ENCODE results near the gene WDR1.
A peak's percentile ranks its signal among the peaks of the same experiment; 100 is the strongest.

The WDR1 gene

DNA sequence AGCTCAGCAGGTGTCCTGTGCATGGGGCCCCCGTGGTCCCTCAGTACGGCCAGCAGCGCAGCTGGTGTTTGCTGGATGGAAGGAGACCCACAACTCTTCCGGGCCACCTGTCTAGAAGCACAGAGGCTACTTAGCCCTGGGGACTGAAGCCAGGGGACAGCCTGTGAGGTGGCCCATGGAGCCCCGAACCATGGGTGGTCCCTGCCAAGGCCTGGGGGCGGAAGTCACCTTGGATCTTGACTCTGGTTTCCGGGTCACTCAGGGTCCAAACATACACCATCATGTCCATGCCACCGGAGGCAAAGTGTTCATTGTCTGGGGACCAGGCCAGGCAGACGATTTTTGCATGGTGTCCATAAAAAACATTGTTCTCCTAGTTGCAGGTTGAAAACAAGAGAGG lies 39.5 kb downstream of the WDR1 start:
- H3K9ac ChIP-seq (ENCODE audit: low read length in 2 of 2), result no peak overlapping the region
- peaks cover 74 to 86% of the 10 kb centered on the region in 2 donors for H3K36me3 ChIP-seq (ENCODE audit: control insufficient read depth in 2 of 2, insufficient read depth in 2 of 2, low read length in 2 of 2)
- no peaks in the 10 kb centered on the region for H3K27me3 ChIP-seq (ENCODE audit: control insufficient read depth in 1 of 2, insufficient read depth in 2 of 2, low read length in 2 of 2)
- peaks cover 2% of the 10 kb centered on the region for H3K4me1 ChIP-seq (ENCODE audit: control insufficient read depth, insufficient read depth, low read length)
- no peaks in the 10 kb centered on the region for H3K9me3 ChIP-seq (ENCODE audit: control insufficient read depth in 2 of 2, low read length in 2 of 2)
- peak overlapping the region; percentile 41 for H3K27ac ChIP-seq (ENCODE audit: low read length)
- H3K4me3 ChIP-seq (ENCODE audit: low read length in 2 of 2), result no peak overlapping the region

DNA sequence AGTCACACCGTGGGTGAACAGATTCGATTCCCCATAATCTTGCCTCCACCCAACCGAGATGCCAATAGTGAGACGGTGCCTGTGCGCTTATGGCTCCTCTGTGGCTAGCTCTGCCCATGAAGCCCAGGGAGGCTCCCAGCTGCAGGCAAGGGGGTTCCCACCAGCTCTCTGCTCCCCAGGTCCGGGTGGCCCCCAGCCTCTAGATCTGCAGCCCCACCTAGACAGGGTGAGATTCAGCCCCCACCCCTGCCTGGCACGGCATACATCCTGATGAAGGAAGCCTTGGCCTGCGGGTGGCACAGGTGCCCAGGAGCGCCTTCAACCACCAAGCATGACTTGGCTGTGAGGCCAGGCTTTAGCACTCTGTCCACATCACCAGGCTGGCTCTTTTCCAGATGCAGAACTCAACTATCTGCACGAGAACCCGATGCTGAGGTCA lies 40.6 kb downstream of the WDR1 start:
- Histone ChIP-seq H3K4me1 (ENCODE audit: control insufficient read depth, insufficient read depth, low read length) (peaks cover 2% of the 10 kb centered on the region), H3K9me3 (ENCODE audit: control insufficient read depth in 2 of 2, low read length in 2 of 2) (no peaks in the 10 kb centered on the region), H3K27ac (ENCODE audit: low read length) (no peak overlapping the region), H3K4me3 (ENCODE audit: low read length in 2 of 2) (no peak overlapping the region), H3K36me3 (ENCODE audit: control insufficient read depth in 2 of 2, insufficient read depth in 2 of 2, low read length in 2 of 2) (peaks cover 66 to 79% of the 10 kb centered on the region in 2 donors), H3K9ac (ENCODE audit: low read length in 2 of 2) (no peak overlapping the region), H3K27me3 (ENCODE audit: control insufficient read depth in 1 of 2, insufficient read depth in 2 of 2, low read length in 2 of 2) (no peaks in the 10 kb centered on the region)

DNA sequence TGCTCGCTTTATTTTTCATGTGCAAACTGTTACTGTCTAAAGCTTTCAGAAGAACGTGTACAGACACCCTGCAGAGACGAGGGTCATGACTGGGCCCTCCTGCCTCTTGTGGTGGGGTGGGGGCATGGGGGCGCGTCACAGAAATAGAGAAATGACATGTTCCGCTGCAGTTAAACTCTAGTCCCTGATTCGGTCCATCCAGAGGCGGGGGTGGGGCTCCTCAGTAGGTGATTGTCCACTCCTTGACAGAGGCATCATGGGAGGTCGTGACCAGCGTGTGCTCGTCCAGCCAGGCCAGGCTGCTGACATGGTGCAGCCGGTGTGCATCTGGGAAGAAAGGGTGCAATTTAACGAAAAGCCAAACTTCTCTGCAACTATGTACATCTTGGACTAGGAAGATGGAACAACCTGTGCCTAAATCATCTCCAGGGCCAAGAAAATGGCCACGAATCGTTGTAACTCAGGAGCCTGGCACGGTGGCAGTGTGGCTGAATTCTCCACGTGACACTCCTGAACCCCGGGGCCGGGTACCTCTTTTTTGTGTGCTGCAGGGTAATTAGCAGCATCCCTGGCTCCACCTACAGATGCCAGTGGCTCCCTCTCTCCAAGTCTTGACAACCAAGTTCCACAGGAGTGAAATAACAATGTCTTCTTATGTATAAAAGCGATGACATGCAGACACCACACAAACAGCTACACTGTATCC lies 41.3 kb downstream of the WDR1 start:
- Histone ChIP-seq H3K27me3 (ENCODE audit: control insufficient read depth in 1 of 2, insufficient read depth in 2 of 2, low read length in 2 of 2) (no peaks in the 10 kb centered on the region), H3K36me3 (ENCODE audit: control insufficient read depth in 2 of 2, insufficient read depth in 2 of 2, low read length in 2 of 2) (peaks cover 59 to 73% of the 10 kb centered on the region in 2 donors), H3K9ac (ENCODE audit: low read length in 2 of 2) (no peak overlapping the region), H3K27ac (ENCODE audit: low read length) (peak overlapping the region; percentile 18), H3K4me3 (ENCODE audit: low read length in 2 of 2) (no peak overlapping the region), H3K9me3 (ENCODE audit: control insufficient read depth in 2 of 2, low read length in 2 of 2) (no peaks in the 10 kb centered on the region), H3K4me1 (ENCODE audit: control insufficient read depth, insufficient read depth, low read length) (peaks cover 2% of the 10 kb centered on the region)

DNA sequence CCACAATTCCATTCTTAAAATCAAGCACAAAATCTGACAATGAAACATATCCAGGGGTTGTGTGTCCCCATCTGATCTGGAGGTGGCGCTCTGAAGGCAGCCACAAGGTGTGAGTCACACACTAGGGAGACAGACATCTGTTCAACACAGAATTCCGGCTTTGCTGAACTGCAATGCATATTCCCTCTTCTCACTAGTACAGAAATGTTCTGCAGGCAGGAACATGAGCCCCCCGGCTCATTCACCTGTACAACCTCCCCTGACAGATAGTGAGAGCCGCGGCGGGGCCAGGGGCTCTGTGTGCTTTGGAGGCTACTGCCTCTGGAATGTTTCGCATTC lies 41.9 kb downstream of the WDR1 start:
- Histone ChIP-seq H3K27me3 (ENCODE audit: control insufficient read depth in 1 of 2, insufficient read depth in 2 of 2, low read length in 2 of 2) (no peaks in the 10 kb centered on the region), H3K27ac (ENCODE audit: low read length) (peak overlapping the region; percentile 18), H3K9me3 (ENCODE audit: control insufficient read depth in 2 of 2, low read length in 2 of 2) (no peaks in the 10 kb centered on the region), H3K4me1 (ENCODE audit: control insufficient read depth, insufficient read depth, low read length) (peaks cover 2% of the 10 kb centered on the region), H3K9ac (ENCODE audit: low read length in 2 of 2) (no peak overlapping the region), H3K4me3 (ENCODE audit: low read length in 2 of 2) (no peak overlapping the region), H3K36me3 (ENCODE audit: control insufficient read depth in 2 of 2, insufficient read depth in 2 of 2, low read length in 2 of 2) (peaks cover 54 to 67% of the 10 kb centered on the region in 2 donors)

DNA sequence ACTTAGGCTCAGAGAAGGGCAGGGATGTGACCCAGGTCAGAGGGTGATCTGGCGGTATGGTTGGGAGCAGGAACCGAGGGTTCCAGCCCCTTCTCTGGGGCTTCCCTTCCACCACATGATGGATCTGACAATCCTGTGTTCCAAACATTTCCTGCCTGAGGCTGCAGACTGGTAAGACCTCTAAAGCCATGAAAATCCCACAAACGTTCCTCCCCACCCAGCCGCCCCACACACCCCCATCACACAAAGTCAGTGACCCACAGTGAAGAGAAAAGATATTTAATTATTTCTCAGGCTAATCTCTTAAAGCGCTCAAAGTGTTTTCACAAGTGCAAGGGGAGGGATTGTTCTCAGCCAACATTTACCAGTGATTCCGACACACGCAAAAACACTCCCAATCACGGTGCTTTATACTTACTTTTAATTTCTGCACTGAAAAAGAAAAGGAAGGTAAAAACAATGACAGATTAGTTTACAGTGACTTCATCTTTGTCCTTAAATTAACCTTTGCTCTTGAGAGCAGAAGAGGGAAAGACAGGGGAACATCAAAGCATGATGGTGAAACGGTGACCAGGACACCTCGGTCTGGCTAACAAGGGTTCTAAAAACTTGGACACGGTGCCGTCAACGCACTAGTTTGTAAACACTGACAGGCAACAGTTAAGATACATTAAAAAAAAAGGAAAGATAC lies 42.4 kb downstream of the WDR1 start:
- H3K9ac ChIP-seq (ENCODE audit: low read length in 2 of 2), result no peak overlapping the region
- H3K4me3 ChIP-seq (ENCODE audit: low read length in 2 of 2), result no peak overlapping the region
- H3K4me1 ChIP-seq (ENCODE audit: control insufficient read depth, insufficient read depth, low read length), result peaks cover 2% of the 10 kb centered on the region
- no peaks in the 10 kb centered on the region for H3K9me3 ChIP-seq (ENCODE audit: control insufficient read depth in 2 of 2, low read length in 2 of 2)
- H3K36me3 ChIP-seq (ENCODE audit: control insufficient read depth in 2 of 2, insufficient read depth in 2 of 2, low read length in 2 of 2), result peaks cover 52 to 62% of the 10 kb centered on the region in 2 donors
- no peaks in the 10 kb centered on the region for H3K27me3 ChIP-seq (ENCODE audit: control insufficient read depth in 1 of 2, insufficient read depth in 2 of 2, low read length in 2 of 2)
- H3K27ac ChIP-seq (ENCODE audit: low read length), result peak overlapping the region; percentile 18

DNA sequence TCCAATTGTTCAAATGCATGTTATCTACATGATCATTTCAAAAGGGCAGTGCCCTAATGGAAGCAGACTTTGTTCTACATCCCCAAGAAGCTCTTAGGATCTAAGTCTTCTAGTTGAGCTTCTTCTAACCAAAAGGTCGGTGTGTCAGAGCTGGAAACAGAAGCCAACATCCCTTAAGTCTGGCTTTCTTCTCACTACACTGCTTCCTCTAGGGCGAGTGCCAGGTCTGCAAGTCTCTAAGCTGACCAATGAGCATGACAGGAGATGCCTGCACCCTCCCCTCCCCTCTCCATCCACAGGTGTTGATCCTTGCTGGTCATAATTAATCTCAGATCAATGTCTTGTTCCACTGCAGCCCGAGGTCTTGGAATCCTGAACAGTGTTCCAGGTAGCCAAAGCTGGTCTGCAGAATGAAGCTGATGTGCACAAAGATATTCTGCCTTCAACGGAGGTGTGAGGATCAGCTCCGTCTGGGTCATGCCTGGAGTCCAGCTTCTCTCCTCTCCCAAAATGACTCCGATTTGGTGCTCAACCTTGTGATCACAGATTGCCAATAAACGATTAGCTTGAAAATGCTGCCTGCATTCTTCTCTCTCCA lies 44.1 kb downstream of the WDR1 start:
- peaks cover 38 to 59% of the 10 kb centered on the region in 2 donors for H3K36me3 ChIP-seq (ENCODE audit: control insufficient read depth in 2 of 2, insufficient read depth in 2 of 2, low read length in 2 of 2)
- H3K4me1 ChIP-seq (ENCODE audit: control insufficient read depth, insufficient read depth, low read length), result no peaks in the 10 kb centered on the region
- no peaks in the 10 kb centered on the region for H3K27me3 ChIP-seq (ENCODE audit: control insufficient read depth in 1 of 2, insufficient read depth in 2 of 2, low read length in 2 of 2)

DNA sequence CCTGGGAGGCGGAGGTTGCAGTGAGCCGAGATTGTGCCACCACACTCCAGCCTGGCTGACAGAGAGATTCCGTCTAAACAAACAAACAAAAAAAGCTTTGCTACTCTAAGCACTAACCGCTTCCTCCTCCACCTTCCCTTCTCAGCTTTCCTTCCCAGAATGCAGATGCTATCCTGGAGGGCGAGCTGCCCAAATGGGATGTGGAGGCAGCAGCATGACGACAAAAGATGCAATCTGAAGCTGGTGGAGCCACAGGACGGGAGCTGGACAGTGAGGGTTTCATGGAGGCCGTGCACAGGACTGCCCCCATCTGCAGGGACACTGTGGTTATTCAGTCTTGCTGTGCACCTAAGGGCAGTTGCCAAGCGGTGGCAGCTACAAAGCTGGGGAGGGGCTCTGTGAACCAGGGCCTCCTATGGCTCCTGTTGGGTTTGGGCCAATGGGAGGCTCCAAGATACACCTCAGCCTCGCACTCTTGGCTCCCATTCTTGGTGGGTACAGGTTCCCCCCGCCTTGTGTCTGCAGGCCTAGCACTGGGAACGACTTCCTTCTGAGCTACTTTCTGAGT lies 47.4 kb downstream of the WDR1 start:
- H3K4me3 ChIP-seq (ENCODE audit: low read length in 2 of 2), result no peak overlapping the region
- H3K36me3 ChIP-seq (ENCODE audit: control insufficient read depth in 2 of 2, insufficient read depth in 2 of 2, low read length in 2 of 2), result peaks cover 19 to 43% of the 10 kb centered on the region in 2 donors
- no peak overlapping the region for H3K27ac ChIP-seq (ENCODE audit: low read length)
- H3K9ac ChIP-seq (ENCODE audit: low read length in 2 of 2), result no peak overlapping the region
- H3K27me3 ChIP-seq (ENCODE audit: control insufficient read depth in 1 of 2, insufficient read depth in 2 of 2, low read length in 2 of 2), result no peaks in the 10 kb centered on the region
- H3K9me3 ChIP-seq (ENCODE audit: control insufficient read depth in 2 of 2, low read length in 2 of 2), result no peaks in the 10 kb centered on the region
- no peaks in the 10 kb centered on the region for H3K4me1 ChIP-seq (ENCODE audit: control insufficient read depth, insufficient read depth, low read length)

More for the DNA sequence above, 44.1 kb downstream of the WDR1 start:
- H3K9me3 ChIP-seq (ENCODE audit: control insufficient read depth in 2 of 2, low read length in 2 of 2), result no peaks in the 10 kb centered on the region
- peak overlapping the region; percentile 31 for H3K27ac ChIP-seq (ENCODE audit: low read length)
- no peak overlapping the region for H3K9ac ChIP-seq (ENCODE audit: low read length in 2 of 2)
- no peak overlapping the region for H3K4me3 ChIP-seq (ENCODE audit: low read length in 2 of 2)

DNA sequence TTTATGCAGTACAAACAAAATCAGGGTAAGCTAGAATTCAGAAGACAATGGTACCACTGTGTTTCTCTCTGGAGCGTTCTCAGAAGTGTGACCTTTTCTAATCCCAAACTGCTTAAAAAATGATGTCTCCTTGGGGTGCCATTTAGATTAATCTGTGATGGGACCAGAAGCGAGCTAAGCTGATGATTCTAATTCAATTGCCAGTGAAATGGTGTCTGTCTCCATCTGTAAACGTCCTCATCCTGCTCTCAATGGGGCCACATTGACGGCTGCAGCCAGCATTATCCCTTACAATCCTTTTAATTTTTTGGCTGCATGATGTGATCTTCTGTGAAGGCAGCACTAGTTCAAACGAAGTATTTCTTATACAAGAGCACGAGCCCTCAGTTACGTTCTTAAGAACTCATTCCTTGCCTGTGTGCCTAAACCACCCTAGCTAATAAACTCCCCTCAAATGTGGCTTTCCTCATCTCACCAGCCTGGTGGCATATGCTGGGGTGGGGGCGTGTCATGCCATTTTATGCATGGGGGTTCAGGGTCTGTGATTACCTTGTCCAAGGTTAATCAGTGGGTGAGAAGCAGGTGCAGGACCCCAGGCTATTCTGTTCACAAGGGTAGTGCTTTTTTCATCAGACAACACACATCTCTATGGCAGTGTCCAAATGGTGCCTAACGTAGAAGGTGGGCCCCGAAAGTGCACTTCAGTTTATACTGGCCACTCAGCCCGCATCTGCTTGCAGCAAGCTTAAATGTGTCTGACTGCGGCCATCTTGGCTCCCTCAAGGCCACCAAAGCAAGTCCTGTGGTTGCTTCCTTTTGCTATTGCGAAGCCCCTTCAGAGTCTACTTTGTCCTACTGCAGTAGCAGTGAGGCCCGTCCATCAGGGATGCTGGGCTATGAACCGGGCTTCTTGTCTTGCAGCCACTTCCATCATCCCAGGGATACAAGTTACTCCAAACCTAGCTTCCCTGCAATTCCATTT lies 49.6 kb downstream of the WDR1 start:
- Histone ChIP-seq H3K27ac (ENCODE audit: low read length) (no peak overlapping the region), H3K4me3 (ENCODE audit: low read length in 2 of 2) (no peak overlapping the region), H3K9ac (ENCODE audit: low read length in 2 of 2) (peak overlapping the region in 1 of 2 donors; percentile 13), H3K36me3 (ENCODE audit: control insufficient read depth in 2 of 2, insufficient read depth in 2 of 2, low read length in 2 of 2) (peaks cover 17 to 28% of the 10 kb centered on the region in 2 donors), H3K4me1 (ENCODE audit: control insufficient read depth, insufficient read depth, low read length) (peaks cover 9% of the 10 kb centered on the region), H3K27me3 (ENCODE audit: control insufficient read depth in 1 of 2, insufficient read depth in 2 of 2, low read length in 2 of 2) (no peaks in the 10 kb centered on the region), H3K9me3 (ENCODE audit: control insufficient read depth in 2 of 2, low read length in 2 of 2) (no peaks in the 10 kb centered on the region)

DNA sequence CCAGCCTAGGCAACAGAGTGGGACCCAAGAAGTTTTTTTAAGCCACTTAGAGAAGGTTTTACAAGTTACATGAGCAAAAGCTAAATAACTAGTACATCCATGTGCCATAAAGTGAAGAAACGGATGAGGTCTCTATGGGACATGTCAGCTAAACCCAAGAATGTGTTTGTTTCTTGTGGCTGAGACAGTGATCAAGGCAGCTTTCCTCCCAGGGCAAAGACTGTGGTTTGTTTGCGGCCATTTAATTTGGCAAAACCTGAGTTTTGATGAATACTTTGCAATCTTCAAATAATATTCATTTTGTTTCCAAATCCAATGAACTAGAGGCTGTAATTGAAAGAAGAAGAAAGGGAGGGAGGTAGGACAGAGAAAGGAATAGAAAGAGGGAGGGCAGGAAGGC lies 50.4 kb downstream of the WDR1 start:
- Histone ChIP-seq H3K9ac (ENCODE audit: low read length in 2 of 2) (no peak overlapping the region), H3K27me3 (ENCODE audit: control insufficient read depth in 1 of 2, insufficient read depth in 2 of 2, low read length in 2 of 2) (no peaks in the 10 kb centered on the region), H3K4me3 (ENCODE audit: low read length in 2 of 2) (no peak overlapping the region), H3K36me3 (ENCODE audit: control insufficient read depth in 2 of 2, insufficient read depth in 2 of 2, low read length in 2 of 2) (peaks cover 17 to 27% of the 10 kb centered on the region in 2 donors), H3K9me3 (ENCODE audit: control insufficient read depth in 2 of 2, low read length in 2 of 2) (no peaks in the 10 kb centered on the region), H3K27ac (ENCODE audit: low read length) (no peak overlapping the region), H3K4me1 (ENCODE audit: control insufficient read depth, insufficient read depth, low read length) (peaks cover 9% of the 10 kb centered on the region)
